Testis (tissue), 5 donors: ENCODE results near the gene KCNJ4. TPM values are rescaled to one million over a fixed set of nuclear protein-coding genes. Genes with fewer than 3 reads are reported as not detected.

Experiments used
- DNase-seq: peaks from one replicate; pipeline ENCODE4 v3.0.0-alpha.2; 2019
- H3K27ac ChIP-seq, 2 donors: fragments of 200-600 bp; sonication (generic); one replicate each; pipeline ENCODE4 v1.5.1; 2019
- H3K27me3 ChIP-seq: fragments of 200-600 bp; sonication (generic); one replicate; pipeline ENCODE4 v1.5.1; 2019
- H3K36me3 ChIP-seq: fragments of 200-600 bp; sonication (generic); one replicate; pipeline ENCODE4 v1.5.1; 2017; ENCODE audit warnings: low read depth; ENCODE audit errors: missing control alignments
- H3K4me1 ChIP-seq: fragments of 200-600 bp; sonication (generic); one replicate; pipeline ENCODE4 v1.5.1; 2019
- H3K4me3 ChIP-seq, 2 donors: fragments of 200-600 bp; sonication (generic); one replicate each; pipeline ENCODE4 v1.5.1; 2017 to 2019
- H3K9me3 ChIP-seq: fragments of 200-600 bp; sonication (generic); one replicate; pipeline ENCODE4 v1.5.1; 2017
- POLR2A ChIP-seq: fragments of 450-650 bp; IDR thresholded peaks from one replicate; pipeline ENCODE4 v1.6.1; 2017; ENCODE audit warnings: antibody characterized with exemption, mild to moderate bottlenecking, moderate library complexity
- WGBS, 2 donors: methylation state at CpG; one replicate each; pipeline ENCODE4 v1.1.5; 2018; 5-methylcytosine and 5-hydroxymethylcytosine counted together
- intact Hi-C: fragments of 100-400 bp; cut with DNase I; formaldehyde crosslinking; loops from one replicate; pipeline ENCODE4 v1.15.1; 2023; ENCODE audit warnings: low total_unique reads
- long read RNA-seq, 2 donors: transcript quantifications; one replicate each; lab custom pipeline, GENCODE V29; 2026
- polyA plus RNA-seq: library from polyadenylated mRNA; stranded (reverse); fragments of 350-450 nt; fragmentation: Illumina TruSeq; extraction: RNeasy Lipid Tissue Mini Kit (QIAGEN cat#74804); gene quantifications from one replicate; pipeline ENCODE4 v1.2.3, GENCODE V29; 2014; ENCODE audit warnings: low read depth, low replicate concordance; ENCODE audit not compliant: insufficient read depth
- total RNA-seq, 2 donors: library from RNA; depleted of rRNA; stranded (reverse); fragments of >200 nt; gene quantifications; one replicate each; pipeline ENCODE4 v1.2.3, GENCODE V29; 2016
- TF ChIP-seq, protein P1 (sequence below), 3 experiments: fragments of 450-650 bp in 2 of 3; fragments of 200-600 bp in 1 of 3; sonication (generic) in 1 of 3; IDR thresholded peaks; one replicate each; pipeline ENCODE4 v1.5.1; 2016 to 2019; ENCODE audit warnings: antibody characterized with exemption in 3 of 3, mild to moderate bottlenecking in 2 of 3, moderate library complexity in 1 of 3

KCNJ4 gene
- 1 to 10 TPM; 1.7 to 3.0 TPM for total RNA-seq
- polyA plus RNA-seq = 1.7 TPM
- long read RNA-seq, donor 1 = 0 reads
- long read RNA-seq, donor 2 = 0 reads

DNA sequence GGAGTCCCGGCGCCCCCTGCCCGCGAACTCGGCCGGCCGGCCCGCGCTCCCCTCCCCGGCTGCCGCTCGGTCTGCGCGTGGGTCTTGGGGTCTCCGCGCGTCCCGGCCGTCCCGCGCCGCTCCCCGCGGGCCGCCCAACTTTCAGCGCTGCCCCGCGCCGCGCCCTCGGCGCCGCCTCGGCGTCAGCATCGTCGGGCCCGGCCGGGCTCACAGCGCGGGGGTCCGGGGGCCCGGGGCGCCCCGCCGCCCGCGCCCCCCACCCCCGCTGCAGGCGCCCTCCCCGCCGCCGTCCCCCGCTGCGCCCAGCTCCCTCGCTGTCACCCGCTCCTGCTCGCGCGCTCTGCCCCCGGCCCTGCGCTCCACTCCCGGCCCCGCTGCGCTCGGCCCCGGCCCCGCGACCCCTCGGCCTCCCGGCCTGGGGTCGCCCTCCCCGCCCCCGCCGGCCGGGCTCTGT, at the start of gene KCNJ4:
Gene KCNJ4, minus strand, starts transcription at position 124 of the 454 bp plus-strand sequence. CDS start 27,067 bp downstream, outside the sequence.
- no peak for DNase-seq
- Histone ChIP-seq H3K4me3 (peak within 1 kb of the TSS; percentile 47 to 53), H3K4me1 (no peaks in the 10 kb centered on the region), H3K36me3 (no peaks in the 10 kb centered on the region), H3K27me3 (no peaks in the 10 kb centered on the region), H3K9me3 (no peaks in the 10 kb centered on the region), H3K27ac (no peak within 1 kb of the TSS)
- intact Hi-C loops = no loop called here
- 0 to 5% methylated on average over 4 to 65 of the region's 76 CpGs for WGBS, 2 donors
- TF ChIP-seq, protein P1, sequence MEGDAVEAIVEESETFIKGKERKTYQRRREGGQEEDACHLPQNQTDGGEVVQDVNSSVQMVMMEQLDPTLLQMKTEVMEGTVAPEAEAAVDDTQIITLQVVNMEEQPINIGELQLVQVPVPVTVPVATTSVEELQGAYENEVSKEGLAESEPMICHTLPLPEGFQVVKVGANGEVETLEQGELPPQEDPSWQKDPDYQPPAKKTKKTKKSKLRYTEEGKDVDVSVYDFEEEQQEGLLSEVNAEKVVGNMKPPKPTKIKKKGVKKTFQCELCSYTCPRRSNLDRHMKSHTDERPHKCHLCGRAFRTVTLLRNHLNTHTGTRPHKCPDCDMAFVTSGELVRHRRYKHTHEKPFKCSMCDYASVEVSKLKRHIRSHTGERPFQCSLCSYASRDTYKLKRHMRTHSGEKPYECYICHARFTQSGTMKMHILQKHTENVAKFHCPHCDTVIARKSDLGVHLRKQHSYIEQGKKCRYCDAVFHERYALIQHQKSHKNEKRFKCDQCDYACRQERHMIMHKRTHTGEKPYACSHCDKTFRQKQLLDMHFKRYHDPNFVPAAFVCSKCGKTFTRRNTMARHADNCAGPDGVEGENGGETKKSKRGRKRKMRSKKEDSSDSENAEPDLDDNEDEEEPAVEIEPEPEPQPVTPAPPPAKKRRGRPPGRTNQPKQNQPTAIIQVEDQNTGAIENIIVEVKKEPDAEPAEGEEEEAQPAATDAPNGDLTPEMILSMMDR (IDR thresholded peaks at IDR 0.05) = no peak
- no peak for TF ChIP-seq POLR2A

DNA sequence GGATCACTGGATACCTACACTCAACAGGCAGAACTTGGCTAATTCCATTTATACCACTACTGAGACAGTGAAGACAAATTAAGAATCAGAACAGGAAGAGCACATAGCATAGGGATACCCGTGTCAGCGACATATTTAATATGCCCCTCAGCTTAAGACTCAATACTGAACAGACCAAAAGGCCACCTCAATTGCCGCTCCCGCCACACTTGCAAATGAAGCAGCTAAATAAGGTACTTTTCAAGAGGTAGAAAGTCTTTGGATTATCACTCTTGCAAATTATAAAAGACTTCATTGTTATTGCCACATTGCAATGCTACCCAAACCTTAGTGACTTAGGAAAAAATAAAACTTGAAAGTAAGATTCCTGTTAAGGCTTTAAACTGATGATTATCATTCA, 48.0 kb upstream of the KCNJ4 start:
- no peaks in the 10 kb centered on the region for H3K36me3 ChIP-seq
- H3K9me3 ChIP-seq = no peaks in the 10 kb centered on the region
- no peak for DNase-seq
- H3K27me3 ChIP-seq = no peaks in the 10 kb centered on the region
- no peak overlapping the region for H3K4me3 ChIP-seq
- H3K4me1 ChIP-seq = peaks cover 26% of the 10 kb centered on the region
- WGBS, 2 donors = 33 to 47% methylated on average over 4 of the region's 4 CpGs
- no peak for TF ChIP-seq POLR2A
- TF ChIP-seq, protein P1 (IDR thresholded peaks at IDR 0.05) = no peak
- intact Hi-C loops = no loop called here
- H3K27ac ChIP-seq = no peak overlapping the region

DNA sequence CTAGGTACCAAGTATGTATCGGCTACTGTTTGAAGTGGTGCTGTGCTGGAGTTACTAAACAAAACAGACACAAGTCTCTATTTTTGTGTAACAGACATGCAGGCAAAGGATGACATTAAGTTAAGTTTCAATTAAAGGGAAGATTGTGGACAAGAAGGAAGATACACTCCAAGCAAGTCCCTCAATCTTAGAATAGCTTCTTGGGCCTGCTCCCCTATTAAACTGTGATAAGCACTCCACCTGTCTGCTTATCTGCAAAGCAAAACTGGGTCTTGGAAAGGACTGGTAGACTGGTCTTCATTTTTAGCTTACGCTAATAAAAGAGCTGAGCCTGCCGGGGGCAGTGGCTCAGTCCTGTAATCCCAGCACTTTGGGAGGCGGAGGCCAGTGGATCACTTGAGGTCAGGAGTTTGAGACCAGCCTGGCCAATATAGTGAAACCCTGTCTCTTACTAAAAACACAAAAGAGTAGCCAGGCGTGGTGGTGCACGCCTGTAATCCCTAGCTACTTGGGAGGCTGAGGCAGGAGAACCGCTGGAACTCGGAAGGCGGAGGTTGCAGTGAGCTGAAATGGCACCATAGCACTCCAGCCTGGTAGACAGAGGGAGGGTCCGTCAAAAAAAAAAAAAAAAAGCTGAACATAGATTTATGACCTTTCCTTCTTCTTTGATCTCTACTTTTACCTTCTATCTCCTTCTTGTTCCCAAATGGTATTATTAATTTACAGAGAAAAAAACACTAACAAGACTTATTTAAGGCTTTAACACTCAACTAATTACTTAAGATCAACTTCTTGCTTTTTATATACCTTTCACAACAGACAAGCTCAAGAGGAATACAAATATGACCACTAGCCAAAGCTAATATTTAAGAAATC, 47.0 kb upstream of the KCNJ4 start:
- Histone ChIP-seq H3K4me3 (no peak overlapping the region), H3K9me3 (no peaks in the 10 kb centered on the region), H3K27ac (peak overlapping the region in 1 of 2 donors; percentile 0), H3K4me1 (peaks cover 24% of the 10 kb centered on the region), H3K36me3 (no peaks in the 10 kb centered on the region), H3K27me3 (no peaks in the 10 kb centered on the region)
- 71 to 81% methylated on average over 10 of the region's 10 CpGs for WGBS, 2 donors
- no peak for DNase-seq
- no peak for TF ChIP-seq POLR2A
- intact Hi-C loops = no loop called here

DNA sequence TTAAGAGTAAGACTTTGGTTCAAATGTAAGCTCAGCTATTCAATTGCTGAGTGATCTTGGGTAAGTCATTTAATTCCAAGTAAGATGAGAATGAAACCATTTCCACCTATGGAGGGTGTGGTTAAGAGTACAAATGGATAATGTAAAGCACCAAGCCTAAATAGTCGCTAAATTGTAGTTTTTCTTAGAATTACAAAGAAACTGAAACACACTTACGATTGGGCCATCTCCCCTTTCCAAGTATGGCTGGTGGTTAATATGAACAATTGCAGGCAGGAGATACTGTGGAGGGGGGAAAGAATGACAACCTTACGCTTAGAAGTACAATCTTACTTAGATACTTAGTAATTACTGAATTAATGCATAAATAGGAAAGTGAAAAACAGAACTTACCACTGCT, 42.9 kb upstream of the KCNJ4 start:
- no peaks in the 10 kb centered on the region for H3K36me3 ChIP-seq
- no peak overlapping the region for H3K4me3 ChIP-seq
- H3K9me3 ChIP-seq = no peaks in the 10 kb centered on the region
- intact Hi-C loops = no loop called here
- no peaks in the 10 kb centered on the region for H3K27me3 ChIP-seq
- no peak for TF ChIP-seq POLR2A
- TF ChIP-seq, protein P1 (IDR thresholded peaks at IDR 0.05) = no peak
- peaks cover 13% of the 10 kb centered on the region for H3K4me1 ChIP-seq
- no peak for DNase-seq
- no peak overlapping the region for H3K27ac ChIP-seq
- 69 to 83% methylated on average over 3 of the region's 3 CpGs for WGBS, 2 donors

DNA sequence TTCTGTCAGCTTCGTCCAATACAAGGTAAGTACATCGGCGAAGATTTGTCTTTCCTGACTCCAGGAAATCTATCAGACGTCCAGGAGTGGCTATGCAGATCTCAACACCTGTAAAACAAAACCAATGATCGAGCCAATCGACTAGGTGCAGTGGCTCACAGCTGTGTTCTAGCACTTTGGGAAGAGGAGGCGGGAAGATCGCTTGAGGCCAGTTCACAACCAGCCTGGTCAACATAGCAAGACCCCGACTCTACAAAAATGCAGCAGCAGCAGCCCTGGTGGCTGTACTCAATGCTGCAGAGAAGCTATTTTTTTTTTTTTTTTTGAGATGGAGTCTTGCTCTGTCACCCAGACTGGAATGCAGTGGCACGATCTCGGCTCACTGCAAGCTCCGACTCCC, 39.9 kb upstream of the KCNJ4 start:
- Histone ChIP-seq H3K4me1 (no peaks in the 10 kb centered on the region), H3K27ac (no peak overlapping the region), H3K27me3 (no peaks in the 10 kb centered on the region), H3K9me3 (no peaks in the 10 kb centered on the region), H3K4me3 (no peak overlapping the region), H3K36me3 (no peaks in the 10 kb centered on the region)
- WGBS, 2 donors = 87 to 90% methylated on average over 12 of the region's 12 CpGs
- TF ChIP-seq, protein P1 (IDR thresholded peaks at IDR 0.05) = no peak
- TF ChIP-seq POLR2A = no peak
- intact Hi-C loops = no loop called here
- no peak for DNase-seq
